Measurements from ENCODE around the gene ALKBH4.
A peak's percentile ranks its signal among the peaks of the same experiment; 100 is the strongest.
"Not testable (repeated sequence)": the region's sequence is repeated elsewhere in the genome, so short reads cannot be mapped to it uniquely, and the experiment has no call there.

Gene ALKBH4

DNA sequence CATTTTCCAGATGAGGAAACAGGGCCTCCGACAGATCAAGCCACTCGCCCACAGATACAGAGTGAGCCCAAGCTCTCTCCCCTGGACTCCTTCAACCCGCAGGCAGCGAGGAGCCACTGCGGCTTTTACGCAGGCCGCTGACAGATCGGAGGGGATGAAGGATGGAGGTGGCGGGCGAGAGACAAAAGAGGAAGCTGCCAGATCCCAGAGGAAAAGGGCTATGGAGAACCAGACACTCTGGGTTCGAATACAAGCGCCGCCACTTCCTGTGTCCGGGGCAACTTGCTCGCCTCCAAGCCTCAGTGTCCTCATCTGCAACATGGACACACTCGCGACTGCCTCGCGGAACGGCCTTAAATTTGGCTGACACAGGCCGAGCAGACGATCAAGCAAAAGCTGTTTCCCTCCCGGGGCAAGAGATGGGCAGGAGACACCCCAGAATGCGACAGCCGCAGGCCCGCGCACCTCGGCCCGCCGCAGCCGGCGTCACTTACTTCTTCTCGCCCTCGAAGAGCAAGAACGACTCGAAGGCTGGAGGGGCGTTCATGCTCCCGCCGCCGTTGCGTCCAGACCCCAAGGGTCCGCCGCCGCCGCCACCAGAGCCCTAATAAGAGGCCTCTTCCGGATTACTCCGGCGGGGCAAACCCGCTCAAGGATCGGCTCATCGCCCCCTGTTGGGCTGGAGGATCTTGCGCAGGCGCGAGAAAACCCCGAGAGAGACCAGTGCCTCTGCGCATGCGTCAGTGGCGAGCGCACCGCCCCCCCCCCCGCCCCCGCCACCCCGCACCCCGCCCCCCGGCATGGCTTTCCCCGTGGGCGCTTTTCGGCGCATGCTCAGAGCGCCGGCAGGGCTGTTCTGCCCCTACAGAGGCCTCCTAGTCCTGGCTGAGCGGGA, 13.9 kb upstream of the ALKBH4 start, which contains the start of gene POLR2J:
Gene POLR2J (minus strand): TSS at position 609 of the 895 bp plus-strand sequence. CDS start 62 bp downstream, at position 547.
- DNase-seq (ENCODE audit: extremely low read depth in 1 of 2, low read depth in 1 of 2): peak; percentile 78 to 89

DNA sequence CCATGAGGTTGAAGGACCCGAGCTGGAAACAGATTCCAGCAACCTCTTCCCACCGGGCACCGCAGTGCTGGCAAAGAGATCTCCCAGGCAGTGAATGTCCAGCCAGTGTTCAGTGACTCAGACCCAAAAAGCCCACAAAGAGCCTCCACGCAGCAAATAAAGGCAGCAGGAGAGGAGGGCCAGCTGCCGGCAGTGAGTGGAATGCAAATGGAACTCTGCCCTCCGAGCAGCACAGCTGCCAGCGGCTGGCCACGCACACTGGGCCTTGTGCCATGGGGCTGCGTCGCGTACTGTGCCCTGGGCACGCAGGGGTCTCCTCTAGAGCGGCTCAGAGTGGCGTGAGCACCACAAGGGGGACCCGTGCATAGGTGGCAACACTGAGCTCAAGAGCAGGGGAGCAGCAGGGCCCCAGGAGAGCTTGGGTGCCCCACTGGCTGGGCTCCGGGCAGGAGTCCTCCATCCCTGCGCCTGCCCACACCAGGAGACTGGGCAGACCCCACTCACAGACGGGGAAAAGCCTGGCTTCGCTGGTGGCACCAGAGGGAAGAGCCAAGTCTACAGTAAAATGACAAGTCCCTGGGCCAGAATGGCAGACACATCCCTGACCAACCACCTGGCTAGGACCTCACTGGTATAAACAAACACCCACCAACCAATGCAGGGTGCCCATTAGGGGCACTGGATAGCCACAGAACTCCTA, 10.2 kb upstream of the ALKBH4 start:
- DNase-seq (ENCODE audit: extremely low read depth in 1 of 2, low read depth in 1 of 2): not testable (repeated sequence)

DNA sequence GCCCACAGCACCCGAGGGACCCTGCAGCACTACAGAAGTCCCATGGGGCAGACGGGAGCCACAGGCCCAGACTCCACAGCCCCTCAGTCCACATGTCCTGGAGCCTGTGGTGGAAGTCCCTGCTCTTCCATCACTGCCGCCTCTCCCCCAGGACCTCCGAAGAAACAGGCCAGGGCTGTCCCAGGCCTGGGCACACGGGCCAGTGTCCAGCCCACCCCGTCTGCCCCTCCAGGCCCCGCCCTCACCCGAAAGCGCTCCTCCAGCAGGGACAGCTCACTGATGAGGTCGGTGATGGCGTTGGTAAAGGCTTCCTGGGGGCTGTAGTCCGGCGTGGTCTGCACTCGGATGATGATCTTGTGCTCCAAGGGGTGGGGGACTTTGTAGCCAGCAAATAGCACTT, 9.5 kb upstream of the ALKBH4 start:
- not testable (repeated sequence) for DNase-seq (ENCODE audit: extremely low read depth in 1 of 2, low read depth in 1 of 2)

DNA sequence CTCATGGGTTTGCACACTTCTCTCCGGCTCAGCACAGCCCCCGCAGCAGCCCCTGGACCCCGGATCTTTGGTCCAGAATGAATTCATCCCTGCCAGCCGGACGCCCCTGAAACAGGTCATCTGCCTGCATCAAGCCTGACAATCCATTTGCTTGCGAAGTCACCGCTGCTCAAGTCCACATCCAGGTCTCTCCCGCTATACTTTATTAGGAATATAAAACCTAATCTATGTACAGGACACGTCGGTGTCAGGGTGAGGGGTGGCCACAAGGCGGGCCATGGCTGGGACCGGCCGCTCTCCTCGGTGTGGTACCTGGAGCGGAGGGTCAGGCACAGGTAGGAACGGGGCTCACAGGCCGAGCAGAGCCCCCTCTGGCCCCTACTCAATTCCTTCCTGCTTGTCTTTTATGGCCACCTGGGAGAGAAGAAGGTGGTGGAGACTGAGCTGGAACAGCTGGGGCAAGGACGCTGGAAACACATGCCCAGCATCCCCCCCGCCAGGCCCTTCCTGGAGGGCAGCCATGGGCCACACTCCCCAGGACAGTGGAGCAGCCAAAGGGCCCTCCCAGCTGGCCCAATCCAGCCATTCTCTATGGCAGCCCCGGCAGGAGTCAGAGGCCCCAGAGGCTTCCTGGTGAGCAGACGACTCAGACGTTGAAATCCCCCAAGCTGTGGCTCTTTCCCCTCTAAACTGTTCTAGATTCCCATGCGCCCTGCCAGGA, 8.8 kb upstream of the ALKBH4 start:
- no peak for DNase-seq (ENCODE audit: extremely low read depth in 1 of 2, low read depth in 1 of 2)

GRCh38 chr7:102472126-102473041, 7.7 kb upstream of the ALKBH4 start:
- no peak for DNase-seq (ENCODE audit: extremely low read depth in 1 of 2, low read depth in 1 of 2)

- DNase-seq (ENCODE audit: extremely low read depth in 1 of 2, low read depth in 1 of 2): no peak
These were observed 7.1 kb upstream of the ALKBH4 start for GRCh38 chr7:102471791-102472125.

DNA sequence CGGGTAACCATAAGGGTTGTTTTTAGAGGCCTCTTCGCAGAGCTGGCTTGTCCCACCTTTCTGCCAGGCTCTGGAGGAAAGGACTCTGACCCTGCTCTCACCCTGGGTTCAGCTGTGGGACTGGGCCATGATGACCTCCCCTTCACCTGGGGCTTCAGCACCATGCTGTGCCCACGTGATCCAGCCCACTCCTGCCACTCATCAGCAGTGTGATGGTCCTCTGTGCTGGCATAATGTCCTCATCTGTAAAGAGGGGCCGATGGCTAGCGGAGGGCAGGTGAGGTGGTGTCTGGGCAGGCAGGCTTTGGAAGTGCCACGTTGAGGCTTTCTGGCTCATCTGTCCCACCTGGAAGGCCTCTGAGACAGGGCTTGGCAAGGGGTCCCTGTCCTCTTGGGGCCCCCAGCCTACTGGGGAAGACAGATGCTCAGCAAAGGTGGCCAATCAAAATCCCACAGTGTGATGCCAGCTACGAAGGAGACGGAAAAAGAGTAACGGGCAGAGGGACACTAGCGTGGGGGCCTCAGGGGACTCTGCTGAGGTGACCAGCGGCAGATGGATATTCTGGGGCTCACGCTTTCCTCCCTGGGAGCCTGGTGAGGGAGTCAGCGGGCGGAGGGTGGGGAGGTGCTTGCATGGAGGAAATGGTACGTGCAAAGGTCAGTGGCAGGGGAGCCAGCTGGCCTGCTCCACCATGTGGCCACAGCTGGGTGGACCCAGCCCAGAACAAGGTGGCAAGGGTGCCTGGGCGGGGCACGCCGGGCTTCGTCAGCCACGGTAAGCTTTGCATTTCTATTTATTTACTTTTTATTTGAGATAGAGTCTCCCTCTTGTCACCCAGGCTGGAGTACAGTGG, 5.5 kb upstream of the ALKBH4 start:
- DNase-seq (ENCODE audit: extremely low read depth in 1 of 2, low read depth in 1 of 2): no peak

DNA sequence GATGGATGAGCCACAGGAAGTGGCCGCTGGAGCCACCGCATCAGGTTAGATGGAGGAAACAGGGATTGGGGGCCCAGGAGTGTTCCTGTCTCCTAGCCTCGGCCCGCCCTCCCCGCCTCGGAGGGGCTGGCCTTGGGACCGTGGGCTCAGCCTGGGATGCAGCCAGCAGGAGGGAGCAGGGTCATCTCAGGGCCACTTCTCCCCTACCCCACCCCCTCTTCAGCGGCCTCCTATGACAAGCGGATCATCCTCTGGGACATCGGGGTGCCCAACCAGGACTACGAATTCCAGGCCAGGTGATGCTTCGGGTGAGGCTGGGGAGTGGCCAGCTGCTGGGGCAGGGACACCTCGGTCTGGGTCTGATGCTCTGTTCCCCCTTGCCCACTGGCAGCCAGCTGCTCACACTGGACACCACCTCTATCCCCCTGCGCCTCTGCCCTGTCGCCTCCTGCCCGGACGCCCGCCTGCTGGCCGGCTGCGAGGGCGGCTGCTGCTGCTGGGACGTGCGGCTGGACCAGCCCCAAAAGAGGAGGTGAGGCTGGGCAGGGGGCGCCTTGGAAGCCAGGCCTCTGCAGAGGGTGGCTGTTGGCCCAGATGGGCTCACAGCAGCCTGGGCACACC, 4.8 kb upstream of the ALKBH4 start:
- DNase-seq (ENCODE audit: extremely low read depth in 1 of 2, low read depth in 1 of 2): no peak

GRCh38 chr7:102468478-102469350, 4.1 kb upstream of the ALKBH4 start:
- no peak for DNase-seq (ENCODE audit: extremely low read depth in 1 of 2, low read depth in 1 of 2)

GRCh38 chr7:102467581-102468477, 3.2 kb upstream of the ALKBH4 start:
- DNase-seq (ENCODE audit: extremely low read depth in 1 of 2, low read depth in 1 of 2): no peak

DNA sequence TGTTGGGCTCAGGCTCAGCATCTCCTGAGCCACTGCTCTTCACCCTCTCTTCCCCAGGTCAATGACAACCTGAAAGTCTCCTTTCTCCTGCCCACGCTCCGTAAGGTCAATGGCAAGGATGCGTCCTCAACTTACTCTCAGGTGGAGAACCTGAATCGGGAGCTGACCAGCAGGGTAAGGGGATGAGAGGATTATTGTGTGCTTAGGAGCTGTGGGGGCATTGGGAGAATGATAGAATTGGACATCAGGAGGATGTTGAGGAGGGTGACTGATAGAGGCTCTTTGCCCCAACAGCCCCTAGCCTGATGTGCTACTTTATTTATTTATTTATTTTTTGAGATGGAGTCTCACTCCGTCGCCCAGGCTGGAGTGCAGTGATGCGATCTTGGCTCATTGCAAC, 1.4 kb upstream of the ALKBH4 start:
- DNase-seq (ENCODE audit: extremely low read depth in 1 of 2, low read depth in 1 of 2): no peak

DNA sequence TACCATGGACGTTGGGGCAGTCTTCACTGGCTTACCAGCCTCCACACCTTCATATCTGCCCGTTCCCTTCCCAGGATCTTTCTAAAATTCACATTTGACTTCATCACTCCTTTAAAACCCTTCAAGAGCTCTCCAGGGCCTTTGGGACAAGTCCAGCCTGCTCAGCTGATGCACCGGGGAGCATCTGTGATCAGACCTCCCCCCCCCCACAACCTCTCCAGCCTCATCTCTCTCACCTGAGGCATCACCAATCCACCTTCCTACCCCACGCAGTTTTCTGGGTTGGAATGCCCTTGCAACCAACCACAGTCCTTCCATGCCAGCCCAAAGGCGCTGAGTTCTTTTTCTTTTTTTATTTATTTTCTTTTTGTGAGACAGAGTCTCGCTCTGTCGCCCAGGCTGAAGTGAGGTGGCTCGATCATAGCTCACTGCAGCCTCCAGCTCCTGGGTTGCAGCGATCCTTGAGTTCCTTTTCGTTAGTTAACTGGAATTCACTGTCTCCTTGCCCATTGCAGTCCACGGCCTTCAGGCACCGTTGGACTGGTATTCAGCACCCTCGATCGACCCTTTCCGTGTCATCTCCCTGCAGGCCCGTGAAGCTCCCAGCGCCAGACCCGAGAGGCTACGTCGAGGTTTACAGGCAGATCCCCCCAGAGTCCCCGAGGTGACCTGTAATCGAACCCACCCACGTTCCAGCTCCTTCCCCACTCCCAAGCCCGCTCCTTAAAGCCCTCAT, 654 bp downstream of the ALKBH4 start:
- DNase-seq (ENCODE audit: extremely low read depth in 1 of 2, low read depth in 1 of 2): no peak

DNA sequence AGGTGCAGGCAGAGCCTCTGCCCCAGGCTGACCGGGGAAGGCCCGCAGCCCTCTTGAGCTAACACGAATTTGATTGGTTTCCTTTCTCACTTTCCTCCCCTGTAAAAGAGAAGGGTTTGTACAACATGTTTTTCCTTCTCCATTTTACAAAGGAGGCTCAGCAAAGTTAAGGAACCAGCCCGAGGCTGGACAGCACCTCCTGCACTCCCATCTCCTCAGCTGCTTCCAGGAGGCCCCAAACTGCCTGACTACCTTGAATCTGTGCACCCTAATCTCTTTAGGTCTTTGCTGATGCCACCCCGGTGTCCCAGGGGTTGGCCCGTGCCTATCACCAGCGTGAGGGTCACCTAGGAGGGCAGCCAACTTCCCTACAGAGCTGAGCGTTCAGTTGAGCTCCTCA, 4.2 kb downstream of the ALKBH4 start:
- DNase-seq (ENCODE audit: extremely low read depth in 1 of 2, low read depth in 1 of 2): no peak

DNA sequence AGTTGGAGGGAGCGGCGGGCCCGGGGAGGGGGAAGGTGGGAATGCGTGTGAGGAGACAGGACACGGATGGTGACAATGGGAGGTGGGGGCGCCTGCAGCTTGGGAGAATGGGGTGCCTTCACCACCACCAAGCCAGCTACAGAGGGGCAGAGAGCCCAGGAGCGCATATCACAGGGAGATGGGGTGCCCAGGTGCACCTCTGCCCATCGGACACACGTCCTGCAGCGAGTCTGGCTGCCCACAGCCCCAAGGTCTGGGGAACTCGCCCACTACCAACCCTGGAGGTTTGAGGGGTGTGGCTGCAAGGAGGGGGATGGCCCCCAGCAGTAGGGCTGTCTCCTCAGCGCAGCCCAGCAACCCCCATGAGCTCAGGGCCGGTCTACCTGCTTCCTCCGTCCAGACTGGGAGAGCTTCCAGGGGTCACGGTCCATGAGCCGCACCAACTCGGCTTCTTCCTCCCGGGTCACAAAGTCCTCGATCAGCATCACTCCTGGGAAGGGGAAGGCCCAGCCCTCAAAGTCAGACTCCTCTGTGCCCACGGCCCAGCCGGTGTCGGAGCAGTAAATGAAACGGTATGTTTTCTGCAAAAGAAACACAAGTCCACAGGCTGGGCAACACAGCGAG, 5.3 kb downstream of the ALKBH4 start:
- no peak for DNase-seq (ENCODE audit: extremely low read depth in 1 of 2, low read depth in 1 of 2)

DNA sequence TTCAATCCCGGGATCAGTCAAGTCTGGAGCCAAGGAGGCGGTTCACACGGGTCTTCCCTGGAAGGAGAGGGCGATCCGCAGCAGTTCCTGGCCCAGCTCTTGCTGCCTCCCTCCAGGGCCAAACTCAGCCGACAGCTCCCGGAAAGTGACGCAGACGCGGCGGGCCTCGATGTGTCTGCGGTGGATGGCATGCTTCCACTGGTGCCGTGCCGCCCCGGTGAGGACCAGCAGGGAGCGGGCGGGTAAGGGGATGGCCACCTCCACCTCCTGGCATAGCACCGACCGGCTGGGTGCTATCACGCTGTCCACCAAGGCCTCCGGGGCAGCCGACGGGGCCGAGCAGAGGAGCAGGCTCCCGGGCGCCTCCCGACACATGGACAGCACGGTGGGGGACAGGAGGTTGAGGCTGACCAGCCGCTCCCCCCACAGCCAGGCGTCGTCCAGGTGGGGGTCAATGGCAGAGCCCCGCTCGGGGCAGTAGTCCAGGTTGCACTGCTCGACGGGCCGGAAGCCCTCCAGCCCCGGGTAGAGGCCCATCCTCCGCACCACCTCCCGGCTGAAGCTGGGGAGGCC, 7.2 kb downstream of the ALKBH4 start:
- no peak for DNase-seq (ENCODE audit: extremely low read depth in 1 of 2, low read depth in 1 of 2)

- no peak for DNase-seq (ENCODE audit: extremely low read depth in 1 of 2, low read depth in 1 of 2)
These were observed 8.3 kb downstream of the ALKBH4 start for GRCh38 chr7:102456327-102456726.

Data from activated CD8-positive, alpha-beta memory T cell treated with anti-CD3 and anti-CD28 coated beads for 1 hour (primary cell).